Dedifferentiated amniotic fluid mesenchymal stem cell (primary cell): ENCODE data around the gene DIPK1A.

Experiments
- DNase-seq: peaks from one replicate; pipeline ENCODE4 v3.0.0-alpha.2; 2016; ENCODE audit errors: extremely low spot score

Gene DIPK1A

DNA sequence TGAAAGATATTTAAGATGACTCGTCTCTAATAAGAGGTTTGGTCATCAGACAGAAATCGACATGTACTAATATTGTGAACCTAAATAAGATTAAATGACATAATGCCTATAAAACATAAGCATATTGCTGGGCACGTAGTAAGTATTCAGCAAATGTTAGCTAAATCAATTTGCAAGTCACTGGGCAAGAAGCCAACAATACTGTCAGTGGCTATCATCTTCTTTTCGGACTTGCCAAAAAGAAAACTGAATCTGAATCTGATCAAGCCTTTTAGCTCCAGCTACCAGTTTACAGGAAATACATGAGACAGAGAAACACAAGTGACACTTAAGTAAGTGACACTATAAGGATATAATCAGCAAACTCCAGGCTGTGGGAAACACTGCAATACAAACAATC, 83.5 kb downstream of the DIPK1A start:
- DNase-seq, result no peak

GRCh38 chr1:92877081-92877711, 84.1 kb downstream of the DIPK1A start:
- no peak for DNase-seq

DNA sequence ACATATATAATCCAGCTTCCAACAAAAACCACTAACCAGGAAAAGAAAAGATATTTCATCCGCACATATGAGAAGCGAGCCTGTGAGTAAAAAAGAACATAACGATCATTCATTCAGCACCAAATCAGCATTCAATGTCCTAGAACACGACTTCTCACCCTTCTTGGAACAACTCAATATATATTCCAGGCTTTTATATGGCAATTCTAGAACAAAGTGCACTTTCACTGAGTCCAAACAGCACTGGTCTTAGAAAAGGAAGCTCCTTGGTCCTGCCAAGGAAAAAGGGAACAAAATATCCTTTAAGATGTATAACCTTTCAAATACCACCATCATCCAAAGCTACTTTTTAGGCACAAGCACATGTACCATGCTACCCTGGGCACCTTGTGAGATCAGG, 84.9 kb downstream of the DIPK1A start:
- DNase-seq, result no peak

DNA sequence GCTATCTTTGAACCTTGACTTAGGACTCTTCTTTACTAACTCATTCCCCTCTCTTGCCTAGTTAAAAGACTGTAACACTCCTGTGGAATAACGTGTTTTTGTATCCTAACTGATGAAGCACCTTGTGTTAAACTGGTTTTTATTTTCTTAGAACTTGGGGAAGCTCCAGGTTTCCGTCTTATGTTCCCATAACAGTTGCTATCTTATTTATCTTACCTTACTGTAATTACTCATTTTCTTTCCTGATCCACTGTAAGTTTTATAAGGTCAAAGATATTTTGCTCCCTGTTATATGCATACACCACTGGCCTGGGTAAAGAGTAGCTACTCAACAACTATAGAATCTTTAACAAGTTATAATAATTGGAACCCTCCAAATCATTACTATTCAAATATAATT, 86.3 kb downstream of the DIPK1A start:
- no peak for DNase-seq

- no peak for DNase-seq
Measured at GRCh38 chr1:92872719-92873118, 88.5 kb downstream of the DIPK1A start.

DNA sequence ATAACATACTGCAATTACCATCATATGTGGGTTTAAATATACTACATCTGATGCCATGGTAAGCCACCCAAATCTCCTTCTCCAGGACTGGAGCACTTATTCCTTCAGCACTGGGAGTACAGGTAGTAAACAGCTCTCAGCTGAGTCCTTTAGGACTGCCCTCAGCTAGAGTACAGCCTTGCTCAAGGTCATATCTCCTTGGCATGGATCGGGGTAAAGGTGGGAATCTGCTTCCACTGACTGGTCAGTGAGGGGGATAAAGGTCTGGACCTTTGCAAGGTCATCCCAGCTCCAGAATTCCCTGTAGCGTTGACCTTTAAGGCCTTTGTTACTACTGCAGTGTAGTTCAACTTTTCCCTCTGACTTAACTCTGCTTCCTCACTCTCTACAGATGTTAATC, 90.7 kb downstream of the DIPK1A start:
- DNase-seq, result no peak

DNA sequence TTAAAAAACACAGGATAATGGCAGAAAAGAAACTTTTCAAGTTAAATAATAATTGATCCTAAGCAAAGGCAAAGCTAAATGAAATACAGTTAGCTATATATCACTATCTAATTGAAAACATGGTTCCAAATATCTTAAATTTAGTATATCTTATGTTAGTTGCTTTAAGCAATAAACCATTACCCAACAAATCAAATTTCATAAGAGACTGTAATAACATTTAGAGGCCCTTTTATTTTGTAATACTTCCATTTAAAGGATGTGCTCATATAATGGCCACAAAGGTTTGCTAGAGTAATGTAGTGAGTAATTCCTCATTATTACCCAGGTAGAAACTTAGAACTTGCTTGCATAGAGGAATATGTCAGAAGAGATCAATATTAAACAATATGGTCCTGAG, 97.1 kb downstream of the DIPK1A start:
- no peak for DNase-seq

GRCh38 chr1:92862605-92863004, 98.7 kb downstream of the DIPK1A start:
- no peak for DNase-seq

DNA sequence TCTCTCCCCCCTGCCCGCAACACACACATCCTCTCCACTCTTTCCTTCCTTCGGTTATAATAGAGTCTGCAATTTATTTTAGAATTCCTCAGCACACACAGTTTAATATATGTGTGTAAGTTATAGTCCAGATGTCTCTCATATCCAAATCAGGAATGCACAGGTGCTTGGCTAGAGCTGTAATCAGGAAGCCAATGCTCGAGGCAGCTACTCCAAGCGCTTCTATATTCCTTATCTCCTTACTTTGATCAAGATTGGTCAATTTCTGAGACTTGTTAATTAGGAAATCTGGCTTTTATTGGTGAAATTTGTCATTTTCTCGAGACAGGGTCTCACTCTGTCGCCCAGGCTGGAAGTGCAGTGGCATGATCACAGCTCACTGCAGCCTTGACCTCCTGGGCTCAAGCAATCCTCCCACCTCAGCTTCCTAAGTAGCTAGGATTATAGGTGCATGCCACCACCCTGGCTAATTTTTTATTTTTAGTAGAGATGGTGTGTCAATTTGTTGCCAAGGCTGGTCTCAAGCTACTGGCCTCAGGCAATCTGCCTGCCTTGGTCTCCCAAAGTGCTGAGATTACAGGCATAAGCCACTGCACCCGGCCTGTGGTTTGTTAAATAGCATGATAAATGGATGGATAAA, 101.7 kb downstream of the DIPK1A start:
- no peak for DNase-seq

GRCh38 chr1:92858564-92859399, 102.5 kb downstream of the DIPK1A start:
- DNase-seq, result peak; percentile 94

- DNase-seq, result no peak
Measured at GRCh38 chr1:92857817-92858216, 103.4 kb downstream of the DIPK1A start.

GRCh38 chr1:92855236-92855635, 106.0 kb downstream of the DIPK1A start:
- DNase-seq, result no peak

GRCh38 chr1:92854101-92854785, 107.0 kb downstream of the DIPK1A start:
- DNase-seq, result no peak

- no peak for DNase-seq
Measured at GRCh38 chr1:92853299-92853698, 108.0 kb downstream of the DIPK1A start.

DNA sequence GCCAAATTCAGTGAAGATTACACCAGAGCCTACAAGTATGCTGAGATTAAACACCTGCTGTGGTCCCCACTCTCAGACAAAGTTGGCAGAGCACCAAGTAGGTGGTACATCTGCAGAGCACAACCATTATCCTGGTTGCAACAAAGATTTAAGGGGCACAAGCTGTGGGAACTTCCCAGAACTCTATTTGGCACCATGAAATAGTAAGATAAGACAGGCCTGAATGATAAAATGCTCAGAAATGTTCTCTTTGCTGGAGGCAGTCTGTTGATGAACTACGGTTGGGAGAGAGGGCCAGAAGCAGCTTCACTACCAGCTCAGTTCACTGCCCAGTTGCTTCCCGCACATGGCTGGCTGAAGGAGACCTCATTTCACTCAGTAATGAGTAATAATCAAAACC, 109.5 kb downstream of the DIPK1A start:
- DNase-seq, result no peak

GRCh38 chr1:92850019-92850418, 111.2 kb downstream of the DIPK1A start:
- DNase-seq, result no peak

DNA sequence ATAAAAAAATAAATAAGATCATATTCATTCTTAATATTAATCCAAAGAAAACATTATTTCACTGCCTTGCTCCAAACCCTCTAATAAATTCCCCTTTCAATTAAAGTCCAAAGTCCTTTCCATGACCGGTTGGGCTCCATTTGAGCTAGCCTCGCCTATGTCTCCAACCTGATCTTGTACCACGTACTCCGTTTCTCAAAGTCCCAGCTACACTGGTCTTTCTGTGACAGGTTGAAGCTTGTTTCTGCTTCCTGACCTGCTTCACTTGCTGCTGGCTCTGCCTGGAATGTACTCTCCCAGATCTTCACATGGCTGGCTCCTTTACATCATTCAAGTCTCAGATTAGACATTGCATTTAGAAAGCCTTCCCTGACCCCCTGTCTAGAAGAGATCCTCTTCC, 113.1 kb downstream of the DIPK1A start:
- DNase-seq, result no peak

DNA sequence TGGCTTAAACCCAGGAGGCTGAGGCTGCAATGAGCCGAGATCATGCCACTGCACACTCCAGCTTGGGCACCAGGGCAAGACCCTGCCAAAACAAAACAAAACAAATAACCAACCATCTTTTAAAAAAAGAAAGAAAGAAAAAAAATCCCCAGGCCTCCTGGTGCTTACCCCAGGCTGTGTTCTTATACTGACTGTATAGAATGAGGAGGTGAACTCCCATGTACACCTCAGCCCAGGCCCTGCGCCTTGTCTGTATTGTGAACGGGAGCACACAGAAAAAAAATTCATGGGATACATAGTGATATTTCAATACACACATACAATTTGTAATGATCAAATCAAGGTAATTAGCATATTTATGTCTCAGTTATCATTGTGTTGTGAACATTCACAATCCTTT, 115.4 kb downstream of the DIPK1A start:
- DNase-seq, result no peak

DNA sequence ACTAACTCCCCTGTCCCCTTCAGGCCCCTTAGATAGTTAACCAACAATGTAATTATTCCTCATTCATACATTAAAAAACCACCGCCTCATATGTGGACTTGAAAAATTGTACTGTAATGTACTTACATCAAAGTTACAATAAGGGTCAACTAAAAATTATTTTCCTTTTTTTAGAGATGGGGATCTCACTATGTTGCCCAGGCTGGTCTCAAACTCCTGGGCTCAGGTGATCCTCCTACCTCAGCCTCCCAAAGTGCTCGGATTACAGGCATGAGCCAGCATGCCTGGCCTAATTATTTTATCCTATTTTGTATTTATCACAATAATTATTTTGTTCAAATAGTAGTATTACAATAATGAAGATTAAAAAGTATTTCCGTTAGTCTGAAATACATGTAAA, 116.8 kb downstream of the DIPK1A start:
- no peak for DNase-seq

DNA sequence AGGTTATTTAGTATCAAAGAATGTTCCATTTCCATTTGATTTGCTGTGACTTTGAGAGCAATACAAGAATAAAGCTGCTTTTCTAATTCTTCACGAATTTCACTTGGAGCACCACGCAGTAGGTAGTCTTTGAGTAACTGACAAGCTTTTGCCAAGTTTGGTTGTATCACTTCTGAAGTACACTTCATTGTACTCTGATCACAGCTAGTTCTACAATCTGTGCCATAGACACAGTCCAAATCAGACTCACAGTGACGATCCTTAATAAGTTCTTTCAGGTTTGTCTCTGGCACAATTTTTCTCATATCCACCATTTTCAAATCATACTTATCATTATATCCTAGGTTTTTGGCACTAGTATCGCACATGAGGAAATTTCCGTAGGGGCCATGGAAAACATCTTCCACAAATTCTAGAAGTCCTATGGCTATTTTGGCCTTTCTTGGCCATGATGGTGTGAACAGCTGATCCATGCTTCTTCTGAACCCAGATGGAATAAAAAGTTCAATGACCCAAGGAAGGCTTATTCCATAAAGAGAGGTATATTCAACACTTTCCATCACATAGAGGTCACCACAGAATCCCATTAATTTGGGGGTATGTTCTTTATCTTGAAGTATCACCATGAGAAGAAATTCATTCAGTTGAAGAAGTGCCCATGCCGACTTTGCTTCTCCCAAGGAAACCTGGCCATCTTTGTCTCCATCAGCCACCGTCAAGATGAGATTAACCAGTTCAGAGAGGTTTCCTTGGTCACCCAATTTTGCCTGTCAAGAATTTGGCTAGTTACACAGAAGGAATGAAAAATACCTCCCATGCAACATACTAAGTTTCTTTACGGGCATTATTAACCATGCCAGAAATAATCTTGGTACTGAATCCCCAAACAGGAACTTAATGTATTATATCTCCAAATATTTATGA, 117.6 kb downstream of the DIPK1A start:
- DNase-seq, result no peak

DNA sequence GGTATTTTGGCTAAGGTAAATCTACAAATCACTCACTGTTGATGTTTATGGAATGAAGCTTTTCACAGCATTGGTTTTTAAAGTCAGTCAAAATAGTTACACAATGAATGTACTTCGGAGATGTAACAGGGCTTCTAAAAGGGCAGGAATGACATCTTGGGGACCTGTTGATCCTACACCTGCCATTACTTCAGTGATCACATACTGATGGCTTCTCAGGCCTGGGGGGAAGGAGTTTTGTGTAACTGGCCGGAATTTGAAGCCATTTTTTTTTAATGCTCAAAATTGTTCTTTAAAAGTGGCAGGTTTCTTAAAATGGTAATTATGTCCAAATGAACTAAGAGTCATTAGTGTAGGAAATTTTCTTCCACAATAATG, 118.2 kb downstream of the DIPK1A start:
- no peak for DNase-seq
